Measurements from ENCODE around the gene RBM17.

DNA sequence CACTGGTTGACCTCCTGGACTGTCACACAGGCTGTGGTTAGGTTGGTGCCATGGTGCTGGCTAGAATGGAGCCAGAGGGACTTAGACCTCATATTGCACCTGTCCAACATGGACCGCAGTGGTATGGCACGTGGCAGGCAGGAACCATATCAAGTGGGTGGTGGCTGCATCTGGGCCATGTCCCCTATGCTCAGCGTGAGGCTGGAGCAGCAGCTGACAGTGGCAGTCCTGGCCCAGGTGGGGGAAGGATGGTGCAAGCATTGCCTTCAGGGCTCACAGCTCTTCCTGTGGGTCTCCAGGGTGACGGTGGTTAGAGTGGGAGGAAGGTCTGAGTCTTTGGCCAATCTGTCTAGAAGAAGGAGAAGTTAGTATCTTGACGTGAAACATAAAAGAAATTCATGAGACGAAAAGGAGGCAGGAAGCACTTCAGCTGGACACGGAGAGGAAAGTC lies 59.4 kb downstream of the RBM17 start:
- TF ChIP-seq POLR2A (IDR thresholded peaks at IDR 0.05): no peak
- TF ChIP-seq, protein P1, sequence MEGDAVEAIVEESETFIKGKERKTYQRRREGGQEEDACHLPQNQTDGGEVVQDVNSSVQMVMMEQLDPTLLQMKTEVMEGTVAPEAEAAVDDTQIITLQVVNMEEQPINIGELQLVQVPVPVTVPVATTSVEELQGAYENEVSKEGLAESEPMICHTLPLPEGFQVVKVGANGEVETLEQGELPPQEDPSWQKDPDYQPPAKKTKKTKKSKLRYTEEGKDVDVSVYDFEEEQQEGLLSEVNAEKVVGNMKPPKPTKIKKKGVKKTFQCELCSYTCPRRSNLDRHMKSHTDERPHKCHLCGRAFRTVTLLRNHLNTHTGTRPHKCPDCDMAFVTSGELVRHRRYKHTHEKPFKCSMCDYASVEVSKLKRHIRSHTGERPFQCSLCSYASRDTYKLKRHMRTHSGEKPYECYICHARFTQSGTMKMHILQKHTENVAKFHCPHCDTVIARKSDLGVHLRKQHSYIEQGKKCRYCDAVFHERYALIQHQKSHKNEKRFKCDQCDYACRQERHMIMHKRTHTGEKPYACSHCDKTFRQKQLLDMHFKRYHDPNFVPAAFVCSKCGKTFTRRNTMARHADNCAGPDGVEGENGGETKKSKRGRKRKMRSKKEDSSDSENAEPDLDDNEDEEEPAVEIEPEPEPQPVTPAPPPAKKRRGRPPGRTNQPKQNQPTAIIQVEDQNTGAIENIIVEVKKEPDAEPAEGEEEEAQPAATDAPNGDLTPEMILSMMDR (IDR thresholded peaks at IDR 0.05): no peak

All from heart left ventricle (tissue), 13 donors.